ENCODE data around the gene LRRC23.

Gene LRRC23

DNA sequence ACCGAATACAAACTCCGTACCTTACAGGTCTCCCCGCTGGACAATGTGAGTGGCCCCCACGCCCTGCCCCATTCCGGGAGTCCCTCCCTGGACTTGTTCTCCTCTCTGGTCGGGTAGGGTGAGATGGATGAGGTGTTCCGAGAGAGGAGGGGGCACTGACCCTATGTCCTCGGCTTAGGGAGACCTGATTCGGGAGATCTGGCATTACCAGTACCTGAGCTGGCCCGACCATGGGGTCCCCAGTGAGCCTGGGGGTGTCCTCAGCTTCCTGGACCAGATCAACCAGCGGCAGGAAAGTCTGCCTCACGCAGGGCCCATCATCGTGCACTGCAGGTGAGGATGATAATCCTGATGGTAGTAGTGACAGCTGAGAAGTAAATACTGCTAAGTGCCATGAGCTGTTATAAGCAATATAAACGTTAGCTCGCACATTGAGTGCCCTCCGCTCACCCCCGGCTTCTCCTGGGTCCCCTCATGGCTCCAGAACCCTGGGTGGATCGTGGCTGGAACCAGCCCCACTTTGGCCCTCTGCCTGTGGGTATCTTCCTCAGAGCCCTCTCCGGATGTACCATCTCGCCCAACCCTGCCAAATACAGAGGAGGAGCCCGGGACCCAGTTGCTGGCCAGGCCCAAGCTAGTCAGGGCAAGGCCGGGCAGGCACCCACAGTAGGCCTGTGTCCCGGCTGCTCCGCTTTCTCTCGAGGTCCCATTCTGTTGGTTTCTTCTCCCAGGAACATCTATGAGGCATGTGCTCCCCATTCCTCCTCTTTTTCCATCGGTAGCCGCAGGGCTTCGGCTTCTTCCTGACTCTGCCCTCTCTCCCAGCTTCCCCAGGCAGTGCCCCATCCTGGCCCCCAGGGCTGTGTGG lies 53.4 kb downstream of the LRRC23 start:
- no peak for DNase-seq

DNA sequence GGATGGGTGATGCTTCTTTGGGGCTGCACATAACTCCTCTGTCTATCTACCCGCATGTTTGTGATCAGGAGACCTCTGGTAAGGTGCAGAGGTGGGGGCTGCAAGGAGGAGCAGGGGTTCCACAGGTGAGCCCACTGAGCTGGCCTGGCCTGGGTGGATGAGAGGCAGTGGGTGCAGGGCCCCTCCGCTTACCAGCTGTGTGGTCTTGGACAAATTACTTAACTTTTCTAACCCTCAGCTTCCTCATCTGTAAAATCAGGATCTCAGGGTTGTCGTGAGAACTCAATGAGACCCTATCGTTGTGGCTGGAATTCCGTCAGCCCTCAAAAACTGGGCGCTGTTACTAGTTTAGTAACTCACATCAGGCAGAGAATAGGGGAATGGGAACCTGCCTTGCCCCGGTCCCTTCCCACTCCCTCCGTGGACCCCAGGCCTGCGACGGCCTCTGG lies 54.0 kb downstream of the LRRC23 start:
- no peak for DNase-seq

DNA sequence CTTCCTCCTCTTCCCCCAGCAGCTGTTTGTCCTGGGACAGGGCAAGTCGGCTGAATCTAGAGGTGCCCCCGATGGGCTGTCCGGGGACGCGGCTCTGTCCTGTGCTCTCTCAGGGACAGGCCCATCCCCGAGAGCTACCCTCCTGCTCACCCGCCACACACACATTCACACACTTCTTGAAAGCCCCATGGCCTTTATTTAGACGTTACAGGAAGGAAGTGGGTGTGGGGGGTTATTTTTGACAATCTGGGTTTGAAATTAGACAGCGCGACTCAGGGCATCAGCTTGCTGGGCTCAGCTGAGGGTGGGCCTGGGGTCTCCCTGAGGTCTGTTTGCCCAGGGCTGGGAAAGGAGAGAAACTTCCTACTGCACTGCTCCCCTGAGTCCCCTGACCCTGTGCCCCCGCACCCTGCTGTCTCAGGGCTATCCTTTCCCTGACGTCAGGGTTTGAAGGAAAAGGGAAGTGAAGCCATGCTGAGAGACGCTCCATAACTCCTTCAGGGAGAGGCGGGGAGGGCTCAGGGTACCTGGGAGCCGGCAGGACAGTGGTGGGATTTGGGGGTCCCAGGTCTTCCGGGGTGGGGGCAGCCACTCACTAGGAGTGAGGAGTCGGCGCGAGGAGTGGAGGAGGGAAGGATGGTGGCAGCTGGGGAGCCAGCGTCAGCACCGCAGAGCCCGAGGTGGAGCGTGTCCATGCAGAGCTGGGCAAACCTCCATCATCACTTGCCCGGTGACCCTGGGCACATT lies 54.6 kb downstream of the LRRC23 start:
- DNase-seq: peak; percentile 89

DNA sequence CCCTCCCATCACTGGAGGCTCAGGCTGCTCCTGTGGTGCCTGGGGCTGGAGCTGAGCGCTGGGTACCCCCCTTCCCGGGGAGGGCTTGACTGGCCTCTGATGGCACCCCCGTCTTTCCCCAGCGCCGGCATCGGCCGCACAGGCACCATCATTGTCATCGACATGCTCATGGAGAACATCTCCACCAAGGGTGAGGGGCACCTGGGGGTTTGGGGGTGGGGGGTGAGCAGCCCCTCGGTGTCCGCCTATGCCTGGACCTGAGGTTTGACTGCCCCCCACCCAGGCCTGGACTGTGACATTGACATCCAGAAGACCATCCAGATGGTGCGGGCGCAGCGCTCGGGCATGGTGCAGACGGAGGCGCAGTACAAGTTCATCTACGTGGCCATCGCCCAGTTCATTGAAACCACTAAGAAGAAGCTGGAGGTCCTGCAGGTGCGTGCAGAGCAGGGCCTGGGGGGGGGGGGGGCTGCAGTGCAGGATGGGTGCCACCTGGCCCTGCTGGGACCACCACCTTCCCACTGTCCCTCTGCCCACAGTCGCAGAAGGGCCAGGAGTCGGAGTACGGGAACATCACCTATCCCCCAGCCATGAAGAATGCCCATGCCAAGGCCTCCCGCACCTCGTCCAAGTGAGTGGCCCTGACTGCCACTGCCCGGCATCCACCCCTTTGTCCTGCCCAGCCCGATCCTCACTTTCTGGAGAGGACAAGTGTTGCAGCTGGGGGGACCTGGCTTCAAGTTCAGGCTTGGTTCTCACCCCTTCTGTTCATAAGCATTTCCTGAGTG lies 55.4 kb downstream of the LRRC23 start:
- DNase-seq: no peak

DNA sequence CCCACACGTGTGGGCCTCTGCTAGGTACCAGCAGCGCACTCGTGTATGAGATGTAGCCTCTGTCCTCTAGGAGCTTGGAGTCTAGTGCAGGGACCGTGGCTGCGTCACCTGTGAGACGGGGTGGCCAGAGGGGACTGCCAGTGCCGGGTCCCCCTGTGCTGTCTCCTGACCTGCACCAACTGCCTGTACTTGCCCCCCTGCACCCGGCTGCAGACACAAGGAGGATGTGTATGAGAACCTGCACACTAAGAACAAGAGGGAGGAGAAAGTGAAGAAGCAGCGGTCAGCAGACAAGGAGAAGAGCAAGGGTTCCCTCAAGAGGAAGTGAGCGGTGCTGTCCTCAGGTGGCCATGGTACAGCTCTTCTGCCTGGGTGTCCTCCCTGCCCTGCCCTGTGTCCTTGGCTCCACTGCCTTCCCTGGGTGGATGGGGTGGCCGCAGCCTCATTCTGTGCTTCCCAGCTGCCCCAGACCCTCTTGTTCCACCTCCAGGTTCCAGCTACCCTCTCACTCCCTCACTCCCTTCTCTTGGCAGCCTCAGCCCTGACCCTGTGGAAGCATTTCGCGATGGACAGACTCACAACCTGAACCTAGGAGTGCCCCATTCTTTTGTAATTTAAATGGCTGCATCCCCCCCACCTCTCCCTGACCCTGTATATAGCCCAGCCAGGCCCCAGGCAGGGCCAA lies 56.1 kb downstream of the LRRC23 start:
- peak; percentile 79 for DNase-seq

DNA sequence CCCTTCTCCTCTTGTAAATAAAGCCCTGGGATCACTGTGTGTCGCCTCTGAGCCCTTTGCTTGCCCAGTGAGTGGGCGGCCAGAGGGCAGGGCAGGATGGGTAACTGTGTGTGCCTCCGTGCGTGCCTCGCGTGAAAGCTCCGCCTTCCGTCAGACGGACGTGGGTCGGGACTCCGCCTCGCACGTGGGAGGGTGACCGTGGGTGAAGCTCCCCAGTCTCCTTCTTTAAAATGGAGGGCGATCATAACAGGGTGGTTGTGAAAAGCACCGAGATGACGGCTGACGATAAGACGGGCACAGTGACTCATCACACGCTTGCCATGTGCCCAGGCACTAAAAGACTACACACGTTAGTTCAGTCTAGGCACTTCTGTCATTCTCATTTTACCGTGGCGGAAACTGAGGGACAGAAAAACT lies 56.7 kb downstream of the LRRC23 start:
- DNase-seq: peak; percentile 94

DNA sequence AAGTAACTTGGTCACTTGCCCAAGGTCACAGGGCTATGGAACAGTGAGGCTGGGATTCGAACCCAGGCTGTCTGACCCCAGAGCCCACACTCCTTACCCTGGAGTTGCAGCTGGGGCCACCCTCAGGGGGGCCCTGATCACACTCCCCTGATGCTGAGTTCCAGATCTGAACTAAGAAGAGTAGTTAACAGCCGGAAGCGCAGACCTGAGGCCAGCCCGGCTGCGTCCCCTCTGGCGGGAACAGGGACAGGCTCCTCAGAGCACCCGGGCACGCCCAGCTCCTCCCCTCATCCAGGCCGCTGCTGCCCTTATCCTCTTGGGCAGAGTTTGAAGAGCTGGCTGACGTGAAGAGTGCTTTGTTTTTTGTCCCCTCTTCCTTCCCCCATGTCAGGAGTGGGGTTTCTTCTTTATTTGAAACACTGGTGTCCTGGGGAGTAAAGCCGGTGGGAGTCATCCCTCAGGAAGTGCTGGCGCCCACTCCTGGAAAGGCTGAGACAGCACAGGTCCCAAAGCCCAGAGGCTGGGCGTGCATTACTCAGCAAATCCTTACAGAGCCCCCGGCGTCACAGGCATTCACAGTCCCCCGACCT lies 57.2 kb downstream of the LRRC23 start:
- DNase-seq: peak; percentile 85

DNA sequence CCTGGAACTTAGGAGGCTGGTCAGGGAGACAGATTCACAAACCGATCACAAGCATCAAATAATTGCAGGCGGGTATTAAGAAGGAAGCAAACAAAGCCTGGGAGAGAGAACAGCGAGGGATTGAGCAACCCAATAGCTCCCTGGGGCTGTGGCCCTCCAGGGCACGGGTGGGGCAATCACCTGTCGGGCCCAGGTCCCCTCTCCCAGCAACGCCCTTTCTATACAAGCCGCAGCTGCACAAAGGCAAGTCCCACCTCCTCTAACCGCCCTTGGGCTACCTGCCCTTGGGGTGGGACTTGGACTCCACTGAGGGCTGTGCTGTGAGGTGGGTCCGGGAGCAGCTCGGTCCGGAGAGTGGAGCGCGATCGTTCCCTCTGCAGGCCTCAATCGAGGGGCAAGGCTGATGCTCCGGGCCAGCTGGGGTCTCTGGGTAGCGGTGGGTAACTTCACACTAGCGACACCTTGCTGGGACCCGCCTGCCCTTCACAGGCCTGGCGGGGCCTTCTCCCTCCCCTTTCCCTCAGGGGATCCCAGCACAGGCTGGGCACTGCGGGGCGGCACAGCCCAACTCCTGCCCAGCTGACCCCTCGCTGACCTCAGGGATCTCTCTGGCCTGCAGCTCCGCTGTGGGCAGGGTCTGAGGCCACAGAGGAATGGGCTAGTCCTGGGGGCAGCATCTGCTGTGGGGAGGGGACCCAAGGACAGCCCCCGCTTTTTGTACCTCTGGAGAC lies 57.8 kb downstream of the LRRC23 start:
- DNase-seq: no peak

DNA sequence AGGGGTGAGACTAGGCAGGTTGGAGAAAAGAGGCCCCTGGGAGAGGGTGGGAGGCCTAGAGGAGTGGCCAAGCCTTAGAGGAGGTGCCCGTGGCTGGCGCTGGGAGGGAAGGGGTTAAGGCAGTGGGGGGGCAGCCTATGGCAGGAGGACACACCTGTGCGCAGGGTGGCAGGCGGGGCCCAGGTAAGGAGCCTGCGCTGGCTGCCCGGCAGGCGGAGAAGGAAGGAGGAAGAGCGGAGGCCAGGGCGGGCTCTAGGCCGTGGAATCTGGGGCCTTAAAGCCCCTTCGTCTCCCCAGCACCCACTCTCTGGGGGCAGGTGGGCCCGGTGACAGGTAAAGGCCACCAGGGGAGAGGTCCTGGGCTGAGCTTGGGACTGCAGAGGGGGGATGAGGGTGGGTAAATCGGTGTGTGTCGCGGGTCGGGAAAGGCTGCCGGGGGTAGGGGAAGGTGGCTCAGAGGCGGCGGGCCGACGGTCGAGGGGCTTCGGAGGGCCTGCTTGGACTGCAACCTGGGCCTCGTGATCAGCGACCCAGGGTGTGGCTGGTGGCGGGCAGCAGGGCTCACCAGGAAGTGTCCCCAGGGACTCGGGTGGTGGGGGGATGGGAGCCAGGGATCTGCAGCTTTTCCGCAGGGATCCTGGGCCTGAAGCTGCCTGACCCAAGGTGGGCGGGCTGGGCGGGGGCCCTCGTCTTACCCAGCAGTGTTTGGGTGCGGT lies 58.6 kb downstream of the LRRC23 start:
- no peak for DNase-seq

Measured in activated CD4-positive, alpha-beta T cell treated with anti-CD3 and anti-CD28 coated beads, Interleukin-10, Interleukin-2, amounts not matched to agents 100 ng/mL and 50 ng/mL, durations not matched to agents 16 hours and 8 hours (primary cell).